NCI-H1105 treated with DMSO at 0.1 percent for 48 hours (cell line): Measurements from ENCODE around the gene TOMM34.

ENCODE experiments used
- DNase-seq: peaks from one replicate; lab custom pipeline; 2025; lab: John Stamatoyannopoulos, UW

Gene TOMM34

GRCh38 chr20:44960103-44960852 lies at the start of gene TOMM34:
TSS of gene TOMM34 (minus strand) at chr20:44960397. CDS start at chr20:44960333, 64 bp downstream.
- DNase-seq: peak; percentile 93

- DNase-seq: no peak
Measured at GRCh38 chr20:45008521-45009049, 48.4 kb upstream of the TOMM34 start.

- no peak for DNase-seq
Measured at GRCh38 chr20:44997668-44998067, 37.5 kb upstream of the TOMM34 start.

DNA sequence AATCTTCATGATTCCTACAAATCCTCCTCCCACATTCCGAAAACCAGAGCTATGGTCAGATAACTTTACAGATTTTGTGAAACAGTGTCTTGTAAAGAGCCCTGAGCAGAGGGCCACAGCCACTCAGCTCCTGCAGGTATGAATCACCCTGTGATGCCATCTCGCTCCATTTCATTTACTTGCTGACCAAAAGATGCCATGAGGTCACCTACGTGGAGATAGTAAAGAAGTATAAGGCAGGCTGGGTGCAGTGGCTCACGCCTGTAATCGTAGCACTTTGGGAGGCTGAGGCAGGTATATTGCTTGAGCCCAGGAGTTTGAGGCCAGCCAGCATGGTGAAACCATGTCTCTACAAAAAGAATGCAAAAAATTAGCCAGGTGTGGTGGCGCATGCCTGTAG lies 37.0 kb upstream of the TOMM34 start:
- DNase-seq: no peak

DNA sequence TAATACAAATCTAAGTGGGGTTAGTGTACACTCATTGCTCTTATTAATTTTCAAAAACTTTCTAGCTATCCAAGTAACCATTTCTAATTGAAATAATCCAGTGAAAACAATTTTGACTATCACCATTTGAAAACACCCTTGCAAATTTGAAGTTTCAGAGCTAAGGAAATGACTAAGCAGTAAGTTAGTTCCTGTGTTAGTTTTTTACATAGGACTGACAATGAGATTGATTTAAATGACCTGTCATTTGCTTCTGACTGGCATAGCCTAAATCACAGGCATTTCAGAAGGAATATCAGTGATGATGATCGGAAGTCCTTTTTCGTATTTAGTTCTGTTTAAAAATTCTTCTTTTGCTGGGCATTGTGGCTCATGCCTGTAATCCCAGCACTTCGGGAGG lies 33.1 kb upstream of the TOMM34 start:
- DNase-seq: no peak

DNA sequence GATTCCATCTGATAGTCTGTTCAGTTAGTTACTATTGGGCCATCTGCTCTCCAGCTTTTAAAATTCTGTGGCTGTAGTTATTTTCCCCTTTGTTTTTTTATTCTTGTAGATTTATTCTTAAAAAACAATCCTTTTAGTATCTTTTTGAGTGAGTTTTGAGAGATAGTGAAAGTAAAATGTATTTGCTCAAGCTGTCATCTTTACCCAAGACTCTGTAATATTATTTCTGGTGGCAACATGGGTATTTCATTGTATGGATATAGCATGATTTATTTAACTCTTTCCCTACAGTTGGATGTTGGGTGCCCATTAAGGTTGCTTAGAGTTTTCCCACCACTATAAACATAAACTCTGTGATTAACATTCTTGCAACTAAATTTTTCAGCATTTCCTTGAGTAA lies 30.8 kb upstream of the TOMM34 start:
- DNase-seq: no peak

GRCh38 chr20:44990425-44990824 lies 30.2 kb upstream of the TOMM34 start:
- DNase-seq: no peak

DNA sequence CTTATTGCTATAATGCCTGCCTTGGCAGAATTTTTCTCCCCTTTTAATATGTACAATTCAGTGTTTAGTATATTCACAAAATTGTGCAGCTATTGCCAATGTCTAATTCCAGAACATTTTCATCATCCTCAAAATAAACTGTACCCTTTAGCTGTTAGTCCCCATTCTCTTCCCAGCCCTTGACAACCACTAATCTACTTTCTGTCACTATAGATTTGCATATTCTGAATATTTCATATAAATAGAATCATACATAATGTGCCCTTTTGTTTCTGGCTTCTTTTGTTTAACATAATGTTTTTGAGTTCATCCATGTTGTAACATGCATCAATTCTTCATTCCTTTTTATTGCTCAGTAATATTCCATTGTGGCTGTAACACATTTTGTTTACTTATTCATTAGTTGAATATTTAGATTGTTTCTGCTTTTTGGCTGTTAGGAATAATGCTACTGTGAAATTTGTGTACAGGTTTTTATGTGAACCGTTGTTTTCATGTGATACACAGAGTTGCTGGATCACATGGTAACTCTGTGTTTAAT lies 28.5 kb upstream of the TOMM34 start:
- DNase-seq: no peak

DNA sequence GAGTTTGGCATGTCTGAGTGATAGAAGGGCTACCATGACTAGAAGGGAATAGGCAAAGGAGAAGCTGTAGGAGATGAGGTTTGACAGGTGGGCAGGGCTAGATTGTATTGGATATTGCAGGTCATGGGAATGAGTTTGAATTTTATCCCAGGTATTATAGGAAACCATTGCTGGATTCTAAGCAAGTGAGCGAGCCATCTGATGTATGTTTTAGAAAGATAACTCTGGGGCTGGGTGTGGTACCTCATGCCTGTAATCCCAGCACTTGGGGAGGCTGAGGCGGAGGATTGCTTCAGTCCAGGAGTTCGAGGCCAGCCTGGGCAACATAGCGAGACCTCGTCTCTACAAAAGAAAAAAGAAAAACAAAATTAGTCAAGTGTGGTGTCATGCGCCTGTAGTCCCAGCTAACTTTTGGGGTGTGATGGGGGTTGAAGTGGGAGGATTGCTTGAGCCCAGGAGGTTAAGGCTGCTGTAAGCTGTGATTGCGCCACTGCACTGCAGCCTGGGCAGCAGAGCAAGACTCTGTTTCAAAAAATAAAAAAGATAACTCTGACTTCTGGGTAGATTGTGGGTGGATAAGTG lies 23.0 kb upstream of the TOMM34 start:
- no peak for DNase-seq

DNA sequence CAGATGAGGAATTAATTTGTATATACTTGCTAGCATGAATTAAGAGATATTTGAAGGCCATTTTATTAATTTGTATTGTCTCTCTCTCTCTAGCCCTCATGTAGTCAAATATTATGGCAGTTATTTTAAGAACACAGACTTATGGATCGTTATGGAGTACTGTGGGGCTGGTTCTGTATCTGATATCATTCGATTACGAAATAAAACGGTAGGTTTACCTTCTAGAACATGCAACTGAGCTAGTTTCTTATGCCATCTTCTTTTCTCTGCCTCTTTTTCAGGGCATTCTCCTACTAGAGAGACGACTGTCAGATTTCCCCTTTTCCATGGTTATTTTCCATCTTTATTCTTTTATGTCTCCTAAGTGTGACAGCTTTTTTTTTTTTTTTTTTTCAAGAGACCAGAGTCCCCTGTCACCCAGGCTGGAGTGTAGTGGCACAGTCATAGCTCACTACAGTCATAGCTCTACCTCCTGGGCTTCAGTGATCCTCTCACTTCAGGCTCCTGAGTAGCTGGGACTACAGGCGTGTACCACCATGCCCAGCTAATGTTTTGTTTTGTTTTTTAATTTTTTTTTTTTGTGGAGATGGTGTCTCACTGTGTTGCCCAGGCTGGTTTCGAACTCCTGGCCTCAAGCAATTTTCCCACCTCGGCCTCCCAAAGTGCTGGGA lies 21.7 kb upstream of the TOMM34 start:
- no peak for DNase-seq

GRCh38 chr20:44979090-44979621 lies 19.0 kb upstream of the TOMM34 start:
- DNase-seq: no peak

- DNase-seq: no peak
Measured at GRCh38 chr20:44976698-44977097, 16.5 kb upstream of the TOMM34 start.

GRCh38 chr20:44973053-44973452 lies 12.9 kb upstream of the TOMM34 start:
- no peak for DNase-seq

- DNase-seq: no peak
Measured at GRCh38 chr20:44970243-44970757, 10.1 kb upstream of the TOMM34 start.

- DNase-seq: no peak
Measured at GRCh38 chr20:44969300-44969894, 9.2 kb upstream of the TOMM34 start.

DNA sequence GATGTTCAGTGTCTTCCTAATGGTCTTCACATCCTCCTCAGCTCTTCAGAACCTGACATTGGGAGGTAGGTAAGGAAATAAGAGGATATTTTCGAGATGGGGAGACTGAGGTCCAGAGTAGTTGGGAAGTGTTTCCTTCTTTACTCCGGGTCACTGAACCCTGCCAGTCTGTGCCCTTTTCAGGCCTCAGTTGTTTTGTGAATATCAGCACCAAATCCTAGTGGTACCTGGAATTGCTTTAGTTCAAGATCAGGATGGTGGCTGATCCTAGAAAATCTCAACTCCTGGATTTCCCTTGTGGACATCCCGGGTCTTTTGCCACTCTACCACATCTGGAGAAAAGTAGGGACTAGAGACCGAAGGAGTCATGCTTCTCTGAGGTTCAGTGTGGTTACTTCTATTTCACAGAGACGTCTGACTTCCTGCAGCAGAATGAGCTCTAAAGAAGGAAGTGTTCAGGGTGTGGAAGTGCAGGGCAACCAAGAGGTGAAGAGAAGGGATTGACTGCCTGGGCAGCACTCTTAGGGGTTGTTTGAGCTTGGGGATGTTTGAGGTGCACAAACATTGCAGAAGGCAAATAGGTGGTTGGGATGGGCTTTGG lies 7.1 kb upstream of the TOMM34 start:
- DNase-seq: no peak

DNA sequence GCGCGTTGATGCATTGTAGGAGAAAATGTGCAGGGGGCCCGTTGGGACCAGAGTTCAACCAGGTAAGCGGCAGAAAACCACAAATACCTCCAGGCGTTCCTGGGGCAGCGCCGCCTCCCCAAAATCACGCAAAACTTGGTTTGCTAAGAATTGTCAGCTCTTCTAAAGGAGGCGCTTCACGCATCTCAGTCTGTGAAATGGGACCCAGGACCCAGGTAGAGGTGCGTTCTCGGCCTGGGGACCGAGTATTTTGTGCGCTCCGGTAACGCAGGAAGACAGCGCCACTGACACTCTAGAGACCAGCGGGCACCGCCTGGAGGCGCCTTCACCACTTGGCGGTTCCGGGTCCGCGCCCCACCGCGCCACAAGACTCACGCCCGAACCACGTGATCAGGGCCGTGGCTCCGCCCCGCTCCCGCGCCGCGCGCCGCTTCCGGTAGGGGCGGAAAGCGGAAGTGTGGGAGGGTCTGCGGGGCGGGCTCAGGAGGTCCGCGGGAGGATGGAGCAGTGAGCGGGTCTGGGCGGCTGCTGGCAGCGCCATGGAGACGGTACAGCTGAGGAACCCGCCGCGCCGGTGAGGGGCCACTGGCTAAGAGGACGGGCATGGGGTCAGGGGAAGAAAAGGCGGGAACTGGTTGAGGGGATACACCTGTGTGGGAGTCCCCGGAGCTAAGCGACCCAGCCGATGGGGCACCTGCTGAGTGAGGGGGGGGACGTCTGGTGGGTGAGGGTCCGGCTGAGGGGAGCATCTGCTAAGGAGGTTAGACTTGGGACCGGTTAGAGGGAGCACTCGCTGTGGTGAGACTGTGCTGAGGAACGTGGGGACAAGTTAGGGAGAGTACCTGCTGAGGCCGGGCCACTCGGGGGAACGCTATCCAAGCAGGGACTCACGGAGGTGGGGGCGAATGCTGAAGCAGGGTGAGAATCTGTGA lies 6.1 kb upstream of the TOMM34 start, which contains the start of gene STK4:
Gene STK4, plus strand, starts transcription at position 483 of the 932 bp plus-strand sequence. Its CDS starts 57 bp downstream, at position 540.
- DNase-seq: peak; percentile 88

DNA sequence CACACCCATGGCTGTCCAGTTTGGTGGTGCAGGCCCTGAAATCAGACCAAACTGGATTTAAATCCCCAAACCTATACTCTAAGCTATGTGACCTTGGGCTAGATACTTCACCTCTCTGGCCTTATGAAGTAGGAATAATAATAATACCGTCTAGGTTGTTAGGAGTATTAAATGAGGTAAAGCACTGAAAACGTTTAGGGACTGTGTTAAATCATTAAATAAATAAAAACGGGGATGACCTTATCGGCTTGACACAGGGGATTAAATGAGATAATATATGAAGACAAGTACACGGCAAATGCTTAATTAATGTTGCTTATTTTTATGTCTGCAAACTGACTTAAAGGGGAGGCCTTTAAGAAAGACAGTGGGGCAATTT lies 5.4 kb upstream of the TOMM34 start:
- no peak for DNase-seq

GRCh38 chr20:44963325-44964215 lies 3.4 kb upstream of the TOMM34 start:
- DNase-seq: no peak
